Right cardiac atrium (tissue), 5 donors: ENCODE data around the gene TTLL13. TPM values are rescaled to one million over a fixed set of nuclear protein-coding genes. Genes with fewer than 3 reads are reported as not detected.

Experiments used
- ATAC-seq, 2 donors: fragments of 200-7000 bp; cut with Tn5 transposase; one replicate each; pipeline versions ENCODE4 v1.8.0 to v1.9.1; 2020; ENCODE audit warnings: moderate library complexity in 2 of 2, mild to moderate bottlenecking in 1 of 2
- DNase-seq, 3 donors: peaks; one replicate each; pipeline ENCODE4 v3.0.0-alpha.2; 2020
- H3K27ac ChIP-seq: one replicate; pipeline ENCODE4 v1.5.1; 2013; ENCODE audit warnings: mild to moderate bottlenecking, low read length, control low read depth, moderate library complexity
- H3K27me3 ChIP-seq: one replicate; pipeline ENCODE4 v1.6.1; 2013; ENCODE audit not compliant: control insufficient read depth, insufficient read depth
- H3K4me1 ChIP-seq: one replicate; pipeline ENCODE4 v1.6.1; 2013; ENCODE audit warnings: low read length; ENCODE audit not compliant: control insufficient read depth, insufficient read depth
- H3K4me3 ChIP-seq: one replicate; pipeline ENCODE4 v1.5.1; 2013; ENCODE audit warnings: low read length, control low read depth
- H3K9me3 ChIP-seq: one replicate; pipeline ENCODE4 v1.6.1; 2013; ENCODE audit warnings: low read length; ENCODE audit not compliant: control insufficient read depth
- WGBS: extraction: QIAGEN DNeasy Blood & Tissue Kit; methylation state at CpG from one replicate; pipeline ENCODE4 v1.1.7; 2013; 5-methylcytosine and 5-hydroxymethylcytosine counted together
- intact Hi-C, 4 donors: fragments of 100-400 bp; cut with DNase I; formaldehyde crosslinking; loops; one replicate each; pipeline versions ENCODE4 v1.11.0 to v1.14.0; 2022 to 2023
- polyA plus RNA-seq: library from polyadenylated mRNA; stranded (reverse); fragments of 200-250 nt; gene quantifications from one replicate; pipeline ENCODE4 v1.2.3, GENCODE V29; 2013
- total RNA-seq, 4 donors: library from RNA; stranded (reverse); fragmentation: NEBNext Ultra II Directional; extraction: Animal tissue kit (Norgen Biotek cat#: 25700); gene quantifications; one replicate each; pipeline ENCODE4 v1.2.1, GENCODE V29; 2021
- donor health status: healthy with polysubstance abuse.
- donor health status: DM: no; HTN: yes; CAD: no.
- donor health status: DM: no; HTN: no; CAD: no.
- donor health status: DM: no; HTN: yes; CAD: no; lungs with severe emphysema.
- donor health status: DM: yes; HTN: yes; CAD: no.

The TTLL13 gene
- total and polyA plus RNA-seq, 5 donors: 0.24 to 0.72 (median 0.54) TPM; not detected in 2

- no peaks in the 10 kb centered on the region for H3K9me3 ChIP-seq
These were observed 31.5 kb upstream of the TTLL13 start for GRCh38 chr15:90217671-90218394.

GRCh38 chr15:90219421-90220141 is 29.8 kb upstream of the TTLL13 start:
- peaks cover 2% of the 10 kb centered on the region for H3K4me1 ChIP-seq
- H3K9me3 ChIP-seq: no peaks in the 10 kb centered on the region
- no peak overlapping the region for H3K4me3 ChIP-seq
- H3K27ac ChIP-seq: no peak overlapping the region
- H3K27me3 ChIP-seq: no peaks in the 10 kb centered on the region
- intact Hi-C loops: no loop called here
- ATAC-seq: peak; percentile 21 to 65
- WGBS: 65% methylated on average over 17 of the region's 17 CpGs
- peak; percentile 51 to 82 (median 78) for DNase-seq

More at GRCh38 chr15:90217671-90218394, 31.5 kb upstream of the TTLL13 start:
- H3K27ac ChIP-seq: no peak overlapping the region
- intact Hi-C loops: no loop called here
- 72% methylated on average over 9 of the region's 9 CpGs for WGBS
- H3K27me3 ChIP-seq: no peaks in the 10 kb centered on the region
- ATAC-seq (no peak), DNase-seq (no peak)
- peaks cover 2% of the 10 kb centered on the region for H3K4me1 ChIP-seq
- H3K4me3 ChIP-seq: no peak overlapping the region

DNA sequence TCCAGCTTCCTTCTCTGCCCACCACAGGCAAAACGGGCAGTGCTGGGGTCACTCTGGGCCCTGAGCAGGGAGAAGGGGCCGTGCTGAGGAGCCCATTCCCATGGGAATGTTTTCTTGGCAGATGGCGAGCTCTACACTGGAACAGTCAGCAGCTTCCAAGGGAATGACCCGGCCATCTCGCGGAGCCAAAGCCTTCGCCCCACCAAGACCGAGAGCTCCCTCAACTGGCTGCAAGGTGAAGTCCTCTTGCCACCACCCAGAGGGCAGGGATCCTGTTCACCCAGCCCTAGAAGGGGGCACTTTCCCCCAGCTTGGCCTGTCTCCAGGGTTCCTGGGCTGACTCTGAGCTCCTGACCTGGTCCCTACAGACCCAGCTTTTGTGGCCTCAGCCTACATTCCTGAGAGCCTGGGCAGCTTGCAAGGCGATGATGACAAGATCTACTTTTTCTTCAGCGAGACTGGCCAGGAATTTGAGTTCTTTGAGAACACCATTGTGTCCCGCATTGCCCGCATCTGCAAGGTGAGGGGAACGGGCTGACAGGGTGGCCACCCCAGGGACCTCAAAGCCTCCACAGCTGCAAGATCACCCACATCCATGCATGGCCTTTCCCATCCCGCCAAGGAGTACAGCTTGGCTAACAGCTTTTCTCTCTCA is 28.0 kb upstream of the TTLL13 start:
- Histone ChIP-seq H3K9me3 (no peaks in the 10 kb centered on the region), H3K27ac (no peak overlapping the region), H3K4me1 (peaks cover 2% of the 10 kb centered on the region), H3K27me3 (no peaks in the 10 kb centered on the region), H3K4me3 (no peak overlapping the region)
- DNase-seq: peak; percentile 85 to 93 (median 92)
- 33% methylated on average over 14 of the region's 14 CpGs for WGBS
- intact Hi-C loops: no loop called here
- peak; percentile 73 to 86 for ATAC-seq

- intact Hi-C loops: no loop called here
- H3K4me1 ChIP-seq: peaks cover 2% of the 10 kb centered on the region
- DNase-seq: no peak
- H3K9me3 ChIP-seq: no peaks in the 10 kb centered on the region
- H3K4me3 ChIP-seq: no peak overlapping the region
- no peaks in the 10 kb centered on the region for H3K27me3 ChIP-seq
- no peak for ATAC-seq
- H3K27ac ChIP-seq: no peak overlapping the region
- WGBS: 78% methylated on average over 2 of the region's 2 CpGs
These were observed 26.8 kb upstream of the TTLL13 start for GRCh38 chr15:90222547-90222946.

DNA sequence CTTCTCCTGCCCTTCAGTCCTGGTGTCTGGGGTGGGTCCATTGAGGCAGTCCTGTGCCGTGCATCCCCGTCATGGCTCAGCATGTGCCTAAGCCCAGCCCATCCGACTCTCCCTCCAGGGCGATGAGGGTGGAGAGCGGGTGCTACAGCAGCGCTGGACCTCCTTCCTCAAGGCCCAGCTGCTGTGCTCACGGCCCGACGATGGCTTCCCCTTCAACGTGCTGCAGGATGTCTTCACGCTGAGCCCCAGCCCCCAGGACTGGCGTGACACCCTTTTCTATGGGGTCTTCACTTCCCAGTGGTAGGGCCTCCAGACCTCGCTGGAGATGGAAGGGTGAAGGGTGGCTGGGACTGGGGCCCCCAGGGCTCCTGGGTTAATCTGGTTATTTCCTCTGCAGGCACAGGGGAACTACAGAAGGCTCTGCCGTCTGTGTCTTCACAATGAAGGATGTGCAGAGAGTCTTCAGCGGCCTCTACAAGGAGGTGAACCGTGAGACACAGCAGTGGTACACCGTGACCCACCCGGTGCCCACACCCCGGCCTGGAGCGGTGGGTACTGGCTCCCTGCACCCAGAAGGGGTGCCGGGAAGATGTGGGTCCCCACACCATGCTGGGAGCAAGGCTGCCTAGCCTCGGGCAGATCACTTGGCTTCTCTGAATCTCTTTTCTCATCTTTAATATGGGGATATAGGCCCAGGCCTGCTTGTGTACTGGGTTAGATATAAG is 25.8 kb upstream of the TTLL13 start:
- ATAC-seq (no peak), DNase-seq (no peak)
- intact Hi-C loops: no loop called here
- Histone ChIP-seq H3K4me1 (peaks cover 2% of the 10 kb centered on the region), H3K9me3 (no peaks in the 10 kb centered on the region), H3K27me3 (no peaks in the 10 kb centered on the region), H3K27ac (no peak overlapping the region), H3K4me3 (no peak overlapping the region)
- WGBS: 92% methylated on average over 22 of the region's 22 CpGs

DNA sequence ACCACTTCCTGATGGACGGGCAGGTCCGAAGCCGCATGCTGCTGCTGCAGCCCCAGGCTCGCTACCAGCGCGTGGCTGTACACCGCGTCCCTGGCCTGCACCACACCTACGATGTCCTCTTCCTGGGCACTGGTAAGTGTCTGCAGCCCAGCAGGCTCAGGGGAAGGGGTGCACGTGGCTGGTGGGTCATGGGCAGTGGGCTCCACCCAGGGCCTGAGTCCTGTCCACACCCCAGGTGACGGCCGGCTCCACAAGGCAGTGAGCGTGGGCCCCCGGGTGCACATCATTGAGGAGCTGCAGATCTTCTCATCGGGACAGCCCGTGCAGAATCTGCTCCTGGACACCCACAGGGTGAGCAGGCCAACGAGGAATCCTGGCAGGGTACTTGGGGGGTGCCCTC is 24.3 kb upstream of the TTLL13 start:
- no peak for ATAC-seq
- Histone ChIP-seq H3K9me3 (no peaks in the 10 kb centered on the region), H3K4me3 (no peak overlapping the region), H3K4me1 (peaks cover 2% of the 10 kb centered on the region), H3K27me3 (no peaks in the 10 kb centered on the region), H3K27ac (no peak overlapping the region)
- intact Hi-C loops: no loop called here
- 91% methylated on average over 17 of the region's 17 CpGs for WGBS
- no peak for DNase-seq

GRCh38 chr15:90225504-90226234 is 23.7 kb upstream of the TTLL13 start:
- Histone ChIP-seq H3K4me3 (no peak overlapping the region), H3K27ac (no peak overlapping the region), H3K9me3 (no peaks in the 10 kb centered on the region), H3K4me1 (peaks cover 1% of the 10 kb centered on the region), H3K27me3 (no peaks in the 10 kb centered on the region)
- ATAC-seq: no peak
- 85% methylated on average over 18 of the region's 18 CpGs for WGBS
- intact Hi-C loops: no loop called here
- peak in 1 of 3 donors; percentile 56 for DNase-seq

DNA sequence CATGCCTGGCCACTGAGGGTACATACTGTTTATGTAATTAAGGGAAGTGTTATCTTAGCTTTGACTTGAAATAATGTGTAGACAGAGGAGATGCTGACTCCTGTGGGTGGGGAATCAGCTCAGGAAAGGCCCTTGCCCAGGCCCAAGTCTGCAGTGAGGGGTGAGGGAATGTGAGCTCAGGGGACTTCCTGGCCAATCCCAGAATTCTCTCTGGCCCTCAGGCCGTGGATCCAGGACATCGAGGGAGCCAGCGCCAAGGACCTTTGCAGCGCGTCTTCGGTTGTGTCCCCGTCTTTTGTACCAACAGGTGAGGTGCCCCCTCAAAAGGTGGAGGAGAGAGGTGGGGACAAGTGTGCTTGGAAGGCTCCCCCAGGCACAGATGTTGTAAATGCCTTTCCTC is 22.0 kb upstream of the TTLL13 start:
- WGBS: 90% methylated on average over 7 of the region's 7 CpGs
- intact Hi-C loops: no loop called here
- H3K4me1 ChIP-seq: peaks cover 2% of the 10 kb centered on the region
- H3K27me3 ChIP-seq: no peaks in the 10 kb centered on the region
- H3K9me3 ChIP-seq: no peaks in the 10 kb centered on the region
- H3K4me3 ChIP-seq: no peak overlapping the region
- DNase-seq (peak in 1 of 3 donors; percentile 23), ATAC-seq (no peak)
- H3K27ac ChIP-seq: no peak overlapping the region

DNA sequence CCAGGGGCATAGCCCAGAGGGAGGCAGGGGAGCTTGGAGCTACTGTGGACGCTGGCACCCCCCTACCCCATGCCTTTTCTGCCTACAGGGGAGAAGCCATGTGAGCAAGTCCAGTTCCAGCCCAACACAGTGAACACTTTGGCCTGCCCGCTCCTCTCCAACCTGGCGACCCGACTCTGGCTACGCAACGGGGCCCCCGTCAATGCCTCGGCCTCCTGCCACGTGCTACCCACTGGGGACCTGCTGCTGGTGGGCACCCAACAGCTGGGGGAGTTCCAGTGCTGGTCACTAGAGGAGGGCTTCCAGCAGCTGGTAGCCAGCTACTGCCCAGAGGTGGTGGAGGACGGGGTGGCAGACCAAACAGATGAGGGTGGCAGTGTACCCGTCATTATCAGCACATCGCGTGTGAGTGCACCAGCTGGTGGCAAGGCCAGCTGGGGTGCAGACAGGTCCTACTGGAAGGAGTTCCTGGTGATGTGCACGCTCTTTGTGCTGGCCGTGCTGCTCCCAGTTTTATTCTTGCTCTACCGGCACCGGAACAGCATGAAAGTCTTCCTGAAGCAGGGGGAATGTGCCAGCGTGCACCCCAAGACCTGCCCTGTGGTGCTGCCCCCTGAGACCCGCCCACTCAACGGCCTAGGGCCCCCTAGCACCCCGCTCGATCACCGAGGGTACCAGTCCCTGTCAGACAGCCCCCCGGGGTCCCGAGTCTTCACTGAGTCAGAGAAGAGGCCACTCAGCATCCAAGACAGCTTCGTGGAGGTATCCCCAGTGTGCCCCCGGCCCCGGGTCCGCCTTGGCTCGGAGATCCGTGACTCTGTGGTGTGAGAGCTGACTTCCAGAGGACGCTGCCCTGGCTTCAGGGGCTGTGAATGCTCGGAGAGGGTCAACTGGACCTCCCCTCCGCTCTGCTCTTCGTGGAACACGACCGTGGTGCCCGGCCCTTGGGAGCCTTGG is 21.3 kb upstream of the TTLL13 start:
- peak in 1 of 3 donors; percentile 71 for DNase-seq
- Histone ChIP-seq H3K4me3 (no peak overlapping the region), H3K4me1 (peaks cover 2% of the 10 kb centered on the region), H3K27ac (no peak overlapping the region), H3K9me3 (no peaks in the 10 kb centered on the region), H3K27me3 (no peaks in the 10 kb centered on the region)
- no peak for ATAC-seq
- 89% methylated on average over 38 of the region's 38 CpGs for WGBS
- intact Hi-C loops: no loop called here
